ENCODE results near the gene IQUB. TPM values are rescaled to one million over a fixed set of nuclear protein-coding genes. Genes with fewer than 3 reads are reported as not detected.

IQUB gene
- total RNA-seq, 1 experiment from 2014 or later: 0.04 TPM

GRCh38 chr7:123498031-123498430, 36.4 kb downstream of the IQUB start:
- H3K4me3 ChIP-seq (ENCODE audit: low read length): no peak overlapping the region
- no peaks in the 10 kb centered on the region for H3K27me3 ChIP-seq (ENCODE audit: low read length)
- no peaks in the 10 kb centered on the region for H3K79me2 ChIP-seq (ENCODE audit: low read length)
- H3K36me3 ChIP-seq (ENCODE audit: low read depth, low read length): no peaks in the 10 kb centered on the region; the same call in 1 of the 2 replicates
- no peak for DNase-seq
- no peak overlapping the region for H3K4me2 ChIP-seq (ENCODE audit: low read length)
- no peak overlapping the region for H3K27ac ChIP-seq (ENCODE audit: low read length)
- no peak for ATAC-seq
- no TSS peak for BruUV-seq (replicated peaks)
- no peak for TF ChIP-seq EZH2 (IDR thresholded peaks at IDR 0.05; ENCODE audit: low read length, unreplicated experiment)
- TF ChIP-seq, protein P1, sequence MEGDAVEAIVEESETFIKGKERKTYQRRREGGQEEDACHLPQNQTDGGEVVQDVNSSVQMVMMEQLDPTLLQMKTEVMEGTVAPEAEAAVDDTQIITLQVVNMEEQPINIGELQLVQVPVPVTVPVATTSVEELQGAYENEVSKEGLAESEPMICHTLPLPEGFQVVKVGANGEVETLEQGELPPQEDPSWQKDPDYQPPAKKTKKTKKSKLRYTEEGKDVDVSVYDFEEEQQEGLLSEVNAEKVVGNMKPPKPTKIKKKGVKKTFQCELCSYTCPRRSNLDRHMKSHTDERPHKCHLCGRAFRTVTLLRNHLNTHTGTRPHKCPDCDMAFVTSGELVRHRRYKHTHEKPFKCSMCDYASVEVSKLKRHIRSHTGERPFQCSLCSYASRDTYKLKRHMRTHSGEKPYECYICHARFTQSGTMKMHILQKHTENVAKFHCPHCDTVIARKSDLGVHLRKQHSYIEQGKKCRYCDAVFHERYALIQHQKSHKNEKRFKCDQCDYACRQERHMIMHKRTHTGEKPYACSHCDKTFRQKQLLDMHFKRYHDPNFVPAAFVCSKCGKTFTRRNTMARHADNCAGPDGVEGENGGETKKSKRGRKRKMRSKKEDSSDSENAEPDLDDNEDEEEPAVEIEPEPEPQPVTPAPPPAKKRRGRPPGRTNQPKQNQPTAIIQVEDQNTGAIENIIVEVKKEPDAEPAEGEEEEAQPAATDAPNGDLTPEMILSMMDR (conservative IDR thresholded peaks at IDR 0.05; ENCODE audit: low read depth, low read length): no peak
- TF ChIP-seq EZH2phosphoT487 (IDR thresholded peaks at IDR 0.05; ENCODE audit: borderline replicate concordance, low read length): no peak
- CTCF ChIA-PET: no interaction called here
- no peak overlapping the region for H2AFZ ChIP-seq (ENCODE audit: low read length)
- H4K20me1 ChIP-seq (ENCODE audit: low read length): no peaks in the 10 kb centered on the region
- POLR2A ChIA-PET (ENCODE audit: unreplicated experiment): interaction anchor here (0.5 to 0.6 kb wide), 2 partner anchors 15 to 24 kb away, joined by 3 to 6 read pairs; no protein-coding TSS in a partner anchor
- no peaks in the 10 kb centered on the region for H3K4me1 ChIP-seq (ENCODE audit: insufficient read depth, low read length)
- intact Hi-C loops (cut with micrococcal nuclease): no loop called here
- H3K9me2 ChIP-seq (replicated peaks; ENCODE audit: low read length): no peaks in the 10 kb centered on the region
- H3K9ac ChIP-seq (ENCODE audit: low read length): no peak overlapping the region
- H3F3A ChIP-seq (ENCODE audit: low read length, unreplicated experiment): no peaks in the 10 kb centered on the region
- no peaks in the 10 kb centered on the region for H3K9me3 ChIP-seq (ENCODE audit: low read length)

GRCh38 chr7:123494193-123494796, 40.1 kb downstream of the IQUB start:
- no peak overlapping the region for H3K27ac ChIP-seq (ENCODE audit: low read length)
- BruUV-seq (replicated peaks): no TSS peak
- H2AFZ ChIP-seq (ENCODE audit: low read length): no peak overlapping the region
- DNase-seq (peak; percentile 70), ATAC-seq (peak; percentile 31; the same call in 1 of the 2 replicates)
- H3K4me3 ChIP-seq (ENCODE audit: low read length): no peak overlapping the region
- no peak overlapping the region for H3K9ac ChIP-seq (ENCODE audit: low read length)
- no peaks in the 10 kb centered on the region for H3K79me2 ChIP-seq (ENCODE audit: low read length)
- H3K9me3 ChIP-seq (ENCODE audit: low read length): no peaks in the 10 kb centered on the region
- no peaks in the 10 kb centered on the region for H3K4me1 ChIP-seq (ENCODE audit: insufficient read depth, low read length)
- H3K36me3 ChIP-seq (ENCODE audit: low read depth, low read length): no peaks in the 10 kb centered on the region; the same call in 1 of the 2 replicates
- intact Hi-C loops (cut with micrococcal nuclease): loop anchor here (1.0 to 2.0 kb wide), 2 partner anchors 43 to 379 kb away; no protein-coding TSS in a partner anchor
- H4K20me1 ChIP-seq (ENCODE audit: low read length): no peaks in the 10 kb centered on the region
- H3K9me2 ChIP-seq (replicated peaks; ENCODE audit: low read length): no peaks in the 10 kb centered on the region
- ChIA-PET POLR2A (ENCODE audit: unreplicated experiment) (interaction anchor here (0.5 to 0.7 kb wide), 3 partner anchors 40 to 426 kb away, joined by 3 to 7 read pairs (median 4); partner anchors contain the start of genes IQUB and NDUFA5), CTCF (interaction anchor here (0.5 to 1.5 kb wide), 10 partner anchors 26 to 475 kb away, joined by 3 to 22 read pairs (median 4); partner anchors contain the start of genes IQUB and NDUFA5)
- no peaks in the 10 kb centered on the region for H3F3A ChIP-seq (ENCODE audit: low read length, unreplicated experiment)
- no peak overlapping the region for H3K4me2 ChIP-seq (ENCODE audit: low read length)
- no peaks in the 10 kb centered on the region for H3K27me3 ChIP-seq (ENCODE audit: low read length)
- TF ChIP-seq, protein P1 (conservative IDR thresholded peaks at IDR 0.05; ENCODE audit: low read depth, low read length): peak; percentile 73
- TF ChIP-seq EZH2phosphoT487 (IDR thresholded peaks at IDR 0.05; ENCODE audit: borderline replicate concordance, low read length): no peak

DNA sequence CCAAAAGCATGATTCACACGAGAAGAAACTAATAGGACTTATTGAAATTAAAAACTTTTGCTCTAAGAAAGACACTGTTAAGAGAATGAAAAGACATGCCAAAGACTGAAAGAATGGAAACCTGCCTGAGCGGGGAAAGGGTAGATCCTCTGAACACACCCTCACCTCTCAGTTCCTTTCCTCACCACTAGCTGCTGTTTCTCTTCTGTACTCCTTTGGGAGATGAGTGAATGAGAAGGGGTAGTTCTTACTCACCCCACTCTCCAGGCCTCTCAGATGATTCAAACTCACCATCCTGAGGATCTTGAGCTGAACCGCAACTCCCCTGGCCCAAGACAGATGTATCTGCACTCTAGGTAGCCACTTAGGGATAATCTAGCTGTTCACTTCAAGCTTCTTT, 41.9 kb downstream of the IQUB start:
- Histone ChIP-seq H2AFZ (ENCODE audit: low read length) (no peak overlapping the region), H3K27ac (ENCODE audit: low read length) (no peak overlapping the region), H3K4me1 (ENCODE audit: insufficient read depth, low read length) (no peaks in the 10 kb centered on the region), H3F3A (ENCODE audit: low read length, unreplicated experiment) (no peaks in the 10 kb centered on the region), H3K4me2 (ENCODE audit: low read length) (no peak overlapping the region), H3K36me3 (ENCODE audit: low read depth, low read length) (no peaks in the 10 kb centered on the region; the same call in 1 of the 2 replicates), H4K20me1 (ENCODE audit: low read length) (no peaks in the 10 kb centered on the region), H3K4me3 (ENCODE audit: low read length) (no peak overlapping the region), H3K9me3 (ENCODE audit: low read length) (no peaks in the 10 kb centered on the region), H3K27me3 (ENCODE audit: low read length) (no peaks in the 10 kb centered on the region), H3K9ac (ENCODE audit: low read length) (no peak overlapping the region), H3K79me2 (ENCODE audit: low read length) (no peaks in the 10 kb centered on the region), H3K9me2 (replicated peaks; ENCODE audit: low read length) (no peaks in the 10 kb centered on the region)
- BruUV-seq (replicated peaks): no TSS peak
- CTCF ChIA-PET: interaction anchor here (0.5 kb wide), 1 partner anchor 176 kb away, joined by 5 read pairs; no protein-coding TSS in a partner anchor
- intact Hi-C loops (cut with micrococcal nuclease): no loop called here
- no peak for TF ChIP-seq EZH2phosphoT487 (IDR thresholded peaks at IDR 0.05; ENCODE audit: borderline replicate concordance, low read length)
- TF ChIP-seq, protein P1 (conservative IDR thresholded peaks at IDR 0.05; ENCODE audit: low read depth, low read length): no peak
- TF ChIP-seq EZH2 (IDR thresholded peaks at IDR 0.05; ENCODE audit: low read length, unreplicated experiment): no peak
- ATAC-seq (peak; percentile 54; the same call in 1 of the 2 replicates), DNase-seq (peak; percentile 12)
- POLR2A ChIA-PET (ENCODE audit: unreplicated experiment): no interaction called here

All from PC-3 (cell line).